KBM-7 (cell line): ENCODE data around the gene SPACA4.

Experiments
- DNase-seq: peaks from one replicate; pipeline ENCODE4 v3.0.0-alpha.2; 2015
- in situ Hi-C: fragments of 300-500 bp; cut with MboI; formaldehyde crosslinking; loops from 2 replicates; pipeline ENCODE4 v1.14.3; 2020; ENCODE audit warnings: low sequenced_read_pairs, low pct_unique_long_range_greater_than_20kb, mixed read lengths

SPACA4 gene

GRCh38 chr19:48616491-48617056, 10.0 kb downstream of the SPACA4 start:
- in situ Hi-C loops = no loop called here
- DNase-seq = no peak

GRCh38 chr19:48617146-48617937, 10.8 kb downstream of the SPACA4 start:
- in situ Hi-C loops = no loop called here
- DNase-seq = no peak

GRCh38 chr19:48618278-48618915, 11.9 kb downstream of the SPACA4 start:
- in situ Hi-C loops = no loop called here
- DNase-seq = no peak

- in situ Hi-C loops = no loop called here
- DNase-seq = peak; percentile 99
Observed at GRCh38 chr19:48618916-48619691, 12.6 kb downstream of the SPACA4 start, which contains the start of the genes RPL18 and SPHK2. Gene RPL18 (minus strand): TSS chr19:48619178. CDS start chr19:48619143, 35 bp downstream. Gene SPHK2 (plus strand): TSS chr19:48619506. CDS start chr19:48620515, 1,009 bp downstream.

- no peak for DNase-seq
- in situ Hi-C loops = no loop called here
Observed at GRCh38 chr19:48619692-48620585, 13.4 kb downstream of the SPACA4 start.

- no peak for DNase-seq
- in situ Hi-C loops = no loop called here
Observed at GRCh38 chr19:48623556-48624066, 17.1 kb downstream of the SPACA4 start.

GRCh38 chr19:48624067-48624594, 17.6 kb downstream of the SPACA4 start:
- DNase-seq = peak; percentile 97
- in situ Hi-C loops = no loop called here

GRCh38 chr19:48624791-48625723, 18.5 kb downstream of the SPACA4 start:
- no peak for DNase-seq
- in situ Hi-C loops = no loop called here

GRCh38 chr19:48625891-48626327, 19.4 kb downstream of the SPACA4 start:
- DNase-seq = no peak
- in situ Hi-C loops = no loop called here

- no peak for DNase-seq
- in situ Hi-C loops = no loop called here
Observed at GRCh38 chr19:48627201-48627864, 20.8 kb downstream of the SPACA4 start.

GRCh38 chr19:48627865-48628314, 21.3 kb downstream of the SPACA4 start:
- in situ Hi-C loops = no loop called here
- no peak for DNase-seq

- in situ Hi-C loops = no loop called here
- no peak for DNase-seq
Observed at GRCh38 chr19:48628486-48629296, 22.1 kb downstream of the SPACA4 start.

GRCh38 chr19:48629297-48629598, 22.7 kb downstream of the SPACA4 start:
- in situ Hi-C loops = no loop called here
- DNase-seq = no peak

GRCh38 chr19:48629599-48630295, 23.2 kb downstream of the SPACA4 start:
- no peak for DNase-seq
- in situ Hi-C loops = no loop called here

GRCh38 chr19:48630296-48631063, 23.9 kb downstream of the SPACA4 start:
- in situ Hi-C loops = no loop called here
- DNase-seq = no peak
